K562 (cell line): Measurements from ENCODE around the gene SATB1. TPM values are rescaled to one million over a fixed set of nuclear protein-coding genes. Genes with fewer than 3 reads are reported as not detected.

Source experiments
- ATAC-seq: fragments of 200-7000 bp; cut with Tn5 transposase; 3 replicates; pipeline ENCODE4 v1.9.1; 2020; ENCODE audit warnings: moderate library complexity
- BruUV-seq: library from RNA; stranded (reverse); fragments of 400-500 nt; replicated peaks from 2 replicates; lab custom pipeline; 2021; lab: Mats Ljungman, UMichigan
- CTCF ChIA-PET: fragments of 300-600 bp; formaldehyde crosslinking; extraction: SDS; loops from one replicate; lab custom pipeline; 2021; ENCODE audit warnings: low intra/inter-chr PET ratio; lab: Yijun Ruan, JAX
- POLR2A ChIA-PET: fragments of 300-600, 350-650 bp; sonication (Branson Sonifier 250); formaldehyde crosslinking; extraction: SDS; loops from one replicate; lab custom pipeline; 2021; ENCODE audit warnings: antibody characterized with exemption, inconsistent platforms; lab: Yijun Ruan, JAX
- DNase-seq, 4 experiments: peaks; one replicate each; pipeline versions ENCODE4 v3.0.0 to v3.0.0-alpha.2; 2011 to 2018; ENCODE audit warnings: low spot score in 3 of 4, mixed read lengths in 3 of 4; ENCODE audit errors: extremely low read depth in 1 of 4
- FAIRE-seq: peaks from 2 replicates; lab custom pipeline; 2011; peaks lifted over from hg19 to GRCh38; lab: Jason Lieb, UNC
- H2AFZ ChIP-seq: 2 replicates; pipeline ENCODE4 v1.6.0; 2011; ENCODE audit warnings: low read depth, low read length, control low read depth, inconsistent platforms
- H3K27ac ChIP-seq: fragments of 200-600 bp; 3 replicates; pipeline ENCODE4 v1.8.0; 2011; ENCODE audit warnings: low read depth, mild to moderate bottlenecking, control low read depth, inconsistent platforms, low read length, moderate library complexity, mixed read lengths; ENCODE audit errors: extremely low read depth
- H3K27me3 ChIP-seq, 2 experiments: fragments of 300-600 bp in 1 of 2; 2 replicates in 1 of 2; 3 replicates in 1 of 2; pipeline versions ENCODE4 v1.6.0 to v1.8.0; 2011; ENCODE audit warnings: inconsistent platforms in 2 of 2, low read length in 2 of 2, mild to moderate bottlenecking in 1 of 2, mixed read lengths in 1 of 2, moderate library complexity in 1 of 2; ENCODE audit not compliant: control insufficient read depth in 2 of 2, insufficient read depth in 2 of 2
- H3K36me3 ChIP-seq: fragments of 300-600 bp; 3 replicates; pipeline ENCODE4 v1.8.0; 2011; ENCODE audit warnings: mild to moderate bottlenecking, low read length, inconsistent platforms; ENCODE audit not compliant: control insufficient read depth, insufficient read depth
- H3K4me1 ChIP-seq, 2 experiments: fragments of 200-600 bp in 1 of 2; replicated peaks in 1 of 2; 2 replicates in 1 of 2; 3 replicates in 1 of 2; pipeline versions ENCODE4 v1.5.1 to v1.8.0; 2011; ENCODE audit warnings: inconsistent platforms in 2 of 2, low read length in 2 of 2, mild to moderate bottlenecking in 1 of 2, mixed read lengths in 1 of 2, moderate library complexity in 1 of 2; ENCODE audit not compliant: control insufficient read depth in 2 of 2, insufficient read depth in 2 of 2
- H3K4me2 ChIP-seq: 2 replicates; pipeline ENCODE4 v1.6.1; 2011; ENCODE audit warnings: low read length, control low read depth, inconsistent platforms, mixed read lengths; ENCODE audit not compliant: insufficient read depth
- H3K4me3 ChIP-seq: fragments of 200-600 bp; sonication (generic), shearing (Covaris generic); 2 replicates; pipeline ENCODE4 v1.5.1; 2016; ENCODE audit warnings: control low read depth, inconsistent platforms
- H3K79me2 ChIP-seq: fragments of 200-600 bp; 3 replicates; pipeline ENCODE4 v1.8.0; 2011; ENCODE audit warnings: low read length, inconsistent platforms; ENCODE audit not compliant: control insufficient read depth, insufficient read depth
- H3K9ac ChIP-seq, 2 experiments: 2 replicates each; pipeline versions ENCODE4 v1.6.0 to v1.6.1; 2011; ENCODE audit warnings: low read depth in 2 of 2, low read length in 2 of 2, control low read depth in 1 of 2, inconsistent platforms in 1 of 2, mild to moderate bottlenecking in 1 of 2, mixed read lengths in 1 of 2; ENCODE audit not compliant: insufficient read depth in 1 of 2
- H3K9me1 ChIP-seq: one replicate; pipeline ENCODE4 v1.6.0; 2011; ENCODE audit warnings: inconsistent platforms, mild to moderate bottlenecking, low read length, moderate library complexity; ENCODE audit not compliant: control insufficient read depth, insufficient read depth
- H3K9me3 ChIP-seq: replicated peaks from 2 replicates; pipeline ENCODE4 v1.5.1; 2011; ENCODE audit warnings: low read depth, low read length, inconsistent platforms; ENCODE audit not compliant: control insufficient read depth, insufficient read depth
- H4K20me1 ChIP-seq: replicated peaks from 2 replicates; pipeline ENCODE4 v1.6.1; 2011; ENCODE audit warnings: low read length, inconsistent platforms, mixed read lengths; ENCODE audit not compliant: control insufficient read depth, insufficient read depth
- ARID3B ChIP-seq: fragments of 250-450 bp; sonication (Bioruptor Pico); IDR thresholded peaks from 2 replicates; pipeline ENCODE4 v1.4.0; 2020; ENCODE audit warnings: borderline replicate concordance
- ARNT ChIP-seq, 2 experiments: fragments of 450-650 bp; IDR thresholded peaks; 2 replicates each; pipeline ENCODE4 v1.6.1; 2016; ENCODE audit warnings: mild to moderate bottlenecking in 1 of 2
- CXXC5 ChIP-seq: fragments of 250-450 bp; sonication (Bioruptor Pico); IDR thresholded peaks from 2 replicates; pipeline ENCODE4 v1.8.0; 2022; ENCODE audit warnings: inconsistent platforms, mild to moderate bottlenecking, moderate library complexity
- MEF2A ChIP-seq: IDR thresholded peaks from 2 replicates; pipeline ENCODE4 v1.6.1; 2011; ENCODE audit warnings: low read depth, mild to moderate bottlenecking, low read length, moderate library complexity; ENCODE audit not compliant: control insufficient read depth
- NFYB ChIP-seq: IDR thresholded peaks from 2 replicates; pipeline ENCODE4 v1.6.1; 2011; ENCODE audit warnings: mild to moderate bottlenecking, moderate library complexity; ENCODE audit not compliant: insufficient read length; ENCODE audit errors: extremely low read depth
- PML ChIP-seq: IDR thresholded peaks from 2 replicates; pipeline ENCODE4 v1.6.1; 2012; ENCODE audit warnings: low read length, inconsistent platforms
- POLR2AphosphoS2 ChIP-seq: IDR thresholded peaks from 2 replicates; pipeline ENCODE4 v1.6.1; 2012; ENCODE audit warnings: low read length, improper control_type of control experiment
- PTBP1 ChIP-seq: fragments of 200-400 bp; formaldehyde crosslinking; IDR thresholded peaks from 2 replicates; pipeline ENCODE4 v1.6.1; 2017; ENCODE audit warnings: low read depth, low read length
- REST ChIP-seq, 2 experiments: fragments of 450-650 bp; formaldehyde crosslinking in 1 of 2; IDR thresholded peaks; 2 replicates each; pipeline versions ENCODE4 v1.4.0 to v1.6.1; 2014 to 2020; ENCODE audit warnings: mild to moderate bottlenecking in 2 of 2, borderline replicate concordance in 1 of 2, low read depth in 1 of 2
- SAFB ChIP-seq: fragments of 200-400 bp; formaldehyde crosslinking; IDR thresholded peaks from 2 replicates; pipeline ENCODE4 v1.6.1; 2017; ENCODE audit warnings: low read depth, low read length, borderline replicate concordance
- WHSC1 ChIP-seq: IDR thresholded peaks from one replicate; pipeline ENCODE4 v1.6.1; 2012; ENCODE audit warnings: low read length, control low read depth, inconsistent platforms
- ZFP30 ChIP-seq: fragments of 250-450 bp; sonication (Bioruptor Pico); IDR thresholded peaks from 2 replicates; pipeline ENCODE4 v1.8.0; 2022; ENCODE audit warnings: moderate library complexity, mild to moderate bottlenecking, inconsistent platforms, borderline replicate concordance
- ZNF384 ChIP-seq: IDR thresholded peaks from 2 replicates; pipeline ENCODE4 v1.6.1; 2012; ENCODE audit warnings: low read depth, low read length, improper control_type of control experiment
- ZZZ3 ChIP-seq: fragments of 450-650 bp; IDR thresholded peaks from 2 replicates; pipeline ENCODE4 v1.6.1; 2016; ENCODE audit warnings: antibody characterized with exemption, mild to moderate bottlenecking, moderate library complexity
- WGBS: fragments of 100-300 bp; shearing (Covaris generic); methylation state at CpG from one replicate; pipeline ENCODE4 v1.1.6; 2016; ENCODE audit warnings: low coverage, mixed read lengths; ENCODE audit not compliant: insufficient coverage; ENCODE audit errors: missing lambda C conversion rate; 5-methylcytosine and 5-hydroxymethylcytosine counted together
- in situ Hi-C: fragments of 300-500 bp; cut with MboI; formaldehyde crosslinking; loops from 4 replicates; pipeline ENCODE4 v1.15.0; 2018; ENCODE audit warnings: inconsistent platforms, mixed read lengths
- intact Hi-C: fragments of 100-400 bp; cut with micrococcal nuclease; formaldehyde crosslinking; loops from 2 replicates; pipeline ENCODE4 v1.14.2; 2022
- polyA plus RNA-seq, 8 experiments: library from polyadenylated mRNA; depleted of rRNA in 4 of 8; stranded (reverse) in 5 of 8; unstranded in 3 of 8; fragments of >200 nt; fragmentation: Nextera tagmentation in 2 of 8; fragmentation: Illumina TruSeq in 1 of 8; extraction: Ambion mirVana in 2 of 8; extraction: Trizol in 1 of 8; gene quantifications; 2 replicates each; pipeline versions ENCODE4 v1.2.1 to v1.2.3, GENCODE V29; 2011 to 2014; ENCODE audit warnings: inconsistent platforms in 1 of 8, missing spikeins in 1 of 8
- total RNA-seq, 7 experiments: library from RNA; depleted of rRNA in 6 of 7; stranded (reverse); fragments of >200 nt in 6 of 7; fragmentation: Illumina TruSeq in 2 of 7; extraction: Trizol in 2 of 7; gene quantifications; 2 replicates each; pipeline versions ENCODE4 v1.2.1 to v1.2.3, GENCODE V29; 2011 to 2021; ENCODE audit warnings: low replicate concordance in 1 of 7

The SATB1 gene
- total and polyA plus RNA-seq, 9 of the 15 experiments (the other 6 are each of a cell fraction or from before 2014, with no cell fraction given): 0.03 to 2.5 (median 0.15) TPM; not detected in 1

DNA sequence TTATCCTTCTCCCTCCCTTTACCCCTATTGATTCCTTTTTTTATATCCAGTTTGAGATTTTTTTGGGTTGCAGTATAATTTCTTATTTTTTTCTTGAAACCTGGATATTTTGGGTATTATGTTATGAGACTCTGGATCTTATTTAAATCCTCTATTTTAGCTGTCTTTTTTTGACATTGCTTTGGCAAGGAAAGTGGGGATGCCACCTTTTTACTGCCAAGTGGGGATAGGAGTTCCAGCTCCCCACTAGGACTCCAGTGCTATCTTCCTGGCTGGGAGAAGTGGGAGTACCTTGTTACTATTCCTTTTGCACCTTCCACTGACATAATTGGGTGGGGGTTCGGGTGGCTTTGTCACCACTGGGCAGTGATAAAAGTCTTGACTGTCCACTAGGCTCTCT, 87.9 kb downstream of the SATB1 start:
- FAIRE-seq (no peak), DNase-seq (no peak), ATAC-seq (no peak)
- Histone ChIP-seq H4K20me1 (no peaks in the 10 kb centered on the region), H2AFZ (no peak overlapping the region), H3K79me2 (no peaks in the 10 kb centered on the region), H3K9ac (no peak overlapping the region), H3K27ac (no peak overlapping the region), H3K4me2 (no peak overlapping the region), H3K9me1 (no peaks in the 10 kb centered on the region), H3K36me3 (no peaks in the 10 kb centered on the region), H3K9me3 (no peaks in the 10 kb centered on the region), H3K27me3 (no peaks in the 10 kb centered on the region), H3K4me1 (no peaks in the 10 kb centered on the region), H3K4me3 (no peak overlapping the region)
- intact Hi-C loops (no loop called here), in situ Hi-C loops (no loop called here)
- ChIA-PET POLR2A (no interaction called here), CTCF (no interaction called here)
- no TSS peak for BruUV-seq
- 0% methylated on average over 1 of the region's 1 CpG for WGBS
- TF ChIP-seq WHSC1: no peak
- no peak for TF ChIP-seq PML
- TF ChIP-seq ARNT (IDR thresholded peaks at IDR 0.05): no peak
- no peak for TF ChIP-seq POLR2AphosphoS2
- TF ChIP-seq NFYB: no peak
- TF ChIP-seq SAFB: no peak
- TF ChIP-seq ZZZ3: no peak
- TF ChIP-seq CXXC5: no peak
- no peak for TF ChIP-seq REST (IDR thresholded peaks at IDR 0.05; ENCODE audit: borderline replicate concordance)
- no peak for TF ChIP-seq REST (CRISPR knock-in tag; IDR thresholded peaks at IDR 0.05; ENCODE audit: low read depth)
- TF ChIP-seq MEF2A: no peak
- no peak for TF ChIP-seq ZNF384
- no peak for TF ChIP-seq PTBP1
- no peak for TF ChIP-seq ARID3B (CRISPR knock-in tag)
- no peak for TF ChIP-seq ZFP30 (CRISPR knock-in tag)
